GM23248 (cell line): ENCODE data around the gene PPP1R1A.

Source experiments
- EZH2 ChIP-seq: fragments of 200-600 bp; sonication (generic); IDR thresholded peaks from 2 replicates; pipeline ENCODE4 v1.6.1; 2018; ENCODE audit warnings: antibody characterized with exemption, mild to moderate bottlenecking; ENCODE audit not compliant: insufficient read depth, poor library complexity, severe bottlenecking
- EZH2phosphoT487 ChIP-seq: fragments of 200-600 bp; sonication (generic); IDR thresholded peaks from 2 replicates; pipeline ENCODE4 v1.6.1; 2018; ENCODE audit warnings: antibody characterized with exemption, moderate library complexity, mild to moderate bottlenecking, low read depth; ENCODE audit not compliant: insufficient read depth

DNA sequence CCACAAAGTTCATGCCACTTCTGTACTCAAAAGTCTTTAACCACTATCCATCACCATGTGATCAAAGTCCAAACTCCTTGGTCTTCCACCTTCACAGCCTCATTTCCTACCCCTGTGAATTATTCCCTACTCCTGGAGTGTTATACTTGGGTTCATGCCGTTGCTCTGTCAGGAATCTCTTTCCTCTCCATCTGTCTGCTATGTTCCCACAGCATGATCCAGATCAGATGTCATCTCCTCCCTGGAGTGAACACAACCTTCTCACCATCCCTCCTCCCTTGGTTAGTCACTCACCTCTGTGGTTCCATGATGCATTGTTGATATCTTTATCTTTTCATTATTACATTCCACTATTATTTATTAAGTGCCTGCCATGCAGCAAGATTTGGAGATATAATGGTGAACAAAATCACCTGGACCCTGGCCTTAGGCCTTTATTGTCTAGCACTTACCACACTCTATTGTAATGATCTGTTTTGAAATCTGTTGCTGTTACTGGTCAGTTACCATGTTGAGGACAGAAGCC, 23.8 kb upstream of the PPP1R1A start:
- no peak for TF ChIP-seq EZH2phosphoT487
- TF ChIP-seq EZH2: no peak
